GM21786 (cell line): ENCODE measurements around the gene TEX44.
A peak's percentile ranks its signal among the peaks of the same experiment; 100 is the strongest.

ENCODE experiments used
- ATAC-seq: cut with Tn5 transposase; IDR thresholded peaks from one replicate; pipeline ENCODE4 v1.9.1; 2021; ENCODE audit not compliant: unreplicated experiment

Gene TEX44

GRCh38 chr2:231604685-231605606 lies 12.3 kb downstream of the TEX44 start:
- ATAC-seq, result peak; percentile 92

- ATAC-seq, result no peak
Observed at GRCh38 chr2:231605607-231606091, 13.0 kb downstream of the TEX44 start.

GRCh38 chr2:231606941-231607340 lies 14.3 kb downstream of the TEX44 start:
- no peak for ATAC-seq

- no peak for ATAC-seq
Observed at GRCh38 chr2:231611273-231612108, 18.8 kb downstream of the TEX44 start.

GRCh38 chr2:231612109-231612455 lies 19.4 kb downstream of the TEX44 start:
- ATAC-seq, result no peak

GRCh38 chr2:231612456-231613330 lies 20.0 kb downstream of the TEX44 start:
- ATAC-seq, result peak; percentile 32

GRCh38 chr2:231613331-231613662 lies 20.6 kb downstream of the TEX44 start:
- peak; percentile 13 for ATAC-seq

- ATAC-seq, result peak; percentile 64
Observed at GRCh38 chr2:231613663-231614558, 21.2 kb downstream of the TEX44 start.

GRCh38 chr2:231614559-231615057 lies 21.9 kb downstream of the TEX44 start:
- ATAC-seq, result peak; percentile 1

- no peak for ATAC-seq
Observed at GRCh38 chr2:231615058-231615671, 22.5 kb downstream of the TEX44 start.

GRCh38 chr2:231616296-231616695 lies 23.6 kb downstream of the TEX44 start:
- ATAC-seq, result no peak

- no peak for ATAC-seq
Observed at GRCh38 chr2:231617059-231617926, 24.6 kb downstream of the TEX44 start.

GRCh38 chr2:231621051-231621879 lies 28.6 kb downstream of the TEX44 start:
- no peak for ATAC-seq

- no peak for ATAC-seq
Observed at GRCh38 chr2:231622963-231623362, 30.3 kb downstream of the TEX44 start.

GRCh38 chr2:231626449-231626848 lies 33.8 kb downstream of the TEX44 start:
- no peak for ATAC-seq

- no peak for ATAC-seq
Observed at GRCh38 chr2:231627384-231628120, 34.9 kb downstream of the TEX44 start.
